T-helper 9 cell (primary cell): Measurements from ENCODE around the gene RBMS1.

Experiments used
- DNase-seq: peaks from one replicate; pipeline ENCODE4 v3.0.0-alpha.2; 2020
- total RNA-seq, 2 donors: gene quantifications; one replicate each; lab custom pipeline; 2026; lab: John Stamatoyannopoulos, UW

Gene RBMS1, protein sequence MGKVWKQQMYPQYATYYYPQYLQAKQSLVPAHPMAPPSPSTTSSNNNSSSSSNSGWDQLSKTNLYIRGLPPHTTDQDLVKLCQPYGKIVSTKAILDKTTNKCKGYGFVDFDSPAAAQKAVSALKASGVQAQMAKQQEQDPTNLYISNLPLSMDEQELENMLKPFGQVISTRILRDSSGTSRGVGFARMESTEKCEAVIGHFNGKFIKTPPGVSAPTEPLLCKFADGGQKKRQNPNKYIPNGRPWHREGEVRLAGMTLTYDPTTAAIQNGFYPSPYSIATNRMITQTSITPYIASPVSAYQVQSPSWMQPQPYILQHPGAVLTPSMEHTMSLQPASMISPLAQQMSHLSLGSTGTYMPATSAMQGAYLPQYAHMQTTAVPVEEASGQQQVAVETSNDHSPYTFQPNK
- total RNA-seq: 167 to 210 reads per million in 2 donors

DNA sequence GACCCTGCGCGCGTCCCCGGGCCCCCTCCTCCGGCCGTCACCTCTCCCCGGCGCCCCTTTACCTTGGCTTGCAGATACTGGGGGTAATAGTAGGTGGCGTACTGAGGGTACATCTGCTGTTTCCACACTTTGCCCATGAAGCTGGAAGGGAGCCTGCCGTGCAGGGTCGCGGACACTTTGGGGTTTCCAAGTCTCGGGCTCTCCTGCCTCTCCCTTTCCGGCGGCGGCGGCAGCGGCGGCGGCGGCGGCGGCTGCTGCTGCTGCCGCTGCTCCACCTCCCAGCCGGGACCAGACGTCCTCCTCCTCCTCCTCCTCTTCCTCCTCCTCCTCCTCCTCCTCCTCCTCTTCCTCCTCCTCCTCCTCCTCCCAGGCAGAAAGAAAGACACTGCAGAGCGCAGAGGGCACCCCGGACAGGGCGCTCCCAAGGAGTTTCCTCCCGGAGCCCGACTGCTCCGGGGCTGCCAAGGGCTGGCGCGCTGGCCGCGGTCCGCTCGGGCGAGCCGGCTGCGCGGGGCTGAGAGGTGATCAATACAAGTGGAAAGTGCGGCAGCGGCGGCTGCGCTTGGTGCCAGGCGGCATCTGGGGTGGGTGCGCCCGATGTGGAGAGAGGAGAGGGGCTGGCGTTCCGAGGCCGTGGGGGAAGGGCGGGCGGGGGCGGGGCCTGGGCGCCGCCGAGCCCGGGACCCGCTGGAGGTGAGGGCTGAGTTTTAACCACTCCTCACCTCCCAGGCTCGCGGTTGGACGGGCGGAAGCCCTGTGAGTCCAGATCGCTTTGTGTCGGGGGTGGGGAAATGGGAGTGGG, at the start of gene RBMS1:
TSS of gene RBMS1 (minus strand) at position 581 of the 802 bp plus-strand sequence. CDS start at position 137, 444 bp downstream.
- DNase-seq: peak; percentile 44

DNA sequence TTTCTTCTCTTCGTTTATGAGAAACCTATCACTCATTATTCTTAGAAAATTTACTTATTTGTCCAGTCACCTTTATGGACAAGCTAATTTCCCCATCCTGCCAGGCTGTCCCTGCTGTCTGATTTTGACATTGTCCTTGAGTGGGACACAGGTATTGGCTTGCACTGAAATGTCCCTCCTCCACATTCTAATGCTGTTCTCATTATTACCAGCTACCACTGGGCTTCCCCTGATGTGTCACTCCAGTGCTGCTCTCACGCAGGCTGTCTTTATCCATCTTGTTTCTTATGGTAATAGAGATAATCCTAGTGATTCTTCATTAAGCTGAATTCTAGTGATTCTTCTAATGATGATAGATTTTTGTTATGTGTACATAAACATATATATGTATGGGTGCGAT, 48.1 kb upstream of the RBMS1 start:
- DNase-seq: no peak

DNA sequence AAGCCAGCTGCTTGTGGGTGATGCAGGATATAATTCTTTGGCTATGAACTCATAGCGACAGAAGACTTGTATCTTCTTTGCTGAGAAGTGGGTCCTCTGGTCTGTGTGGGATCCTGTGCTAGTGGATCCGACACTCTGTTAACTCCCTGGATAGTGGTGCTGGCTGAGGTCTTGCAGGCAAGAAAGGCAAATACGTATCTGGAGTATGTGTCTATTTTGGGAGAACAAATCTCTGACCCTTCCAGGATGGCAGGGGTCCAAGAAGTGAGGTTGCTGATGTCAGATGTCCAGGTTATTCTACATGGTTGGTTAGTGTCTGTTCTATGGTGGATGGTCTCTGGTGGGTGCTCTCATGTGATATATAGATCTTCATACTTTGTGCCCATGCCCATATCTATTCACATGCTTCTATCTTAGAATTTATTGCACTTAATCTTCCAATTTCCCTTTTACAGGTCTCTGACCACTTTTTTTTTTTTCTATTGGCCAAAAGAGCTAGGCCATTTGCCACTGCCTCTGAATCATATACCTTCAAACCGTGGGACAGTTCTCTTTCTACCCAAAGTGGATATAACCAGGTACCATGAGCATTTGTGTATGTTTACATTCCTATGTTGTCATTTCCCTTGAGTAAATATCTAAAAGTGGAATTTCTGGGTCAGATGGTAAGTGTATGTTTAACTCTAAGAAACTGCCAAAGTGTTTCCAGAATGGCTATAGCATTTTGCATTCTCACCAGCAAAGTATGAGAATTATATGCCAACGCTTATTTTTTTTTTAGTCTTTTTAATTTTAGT, 45.1 kb upstream of the RBMS1 start:
- DNase-seq: no peak

DNA sequence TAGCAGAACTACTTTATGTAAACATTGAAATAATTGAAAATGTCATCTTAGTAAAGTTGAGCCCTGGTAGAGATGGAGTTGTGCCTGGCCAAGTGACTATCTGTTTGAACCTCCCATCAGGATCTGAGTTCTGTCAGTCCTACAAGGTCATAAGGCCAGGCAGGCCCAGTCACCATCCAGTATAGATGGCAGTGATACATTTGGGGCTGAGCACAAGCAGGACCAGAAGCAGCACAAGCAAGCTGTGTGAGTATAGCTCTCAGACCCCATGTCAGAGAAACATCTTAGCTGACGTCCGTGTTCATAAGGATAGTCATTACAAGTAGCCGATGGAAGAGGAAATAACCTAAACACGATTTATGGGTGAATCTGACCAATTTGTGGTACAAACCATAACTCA, 44.5 kb upstream of the RBMS1 start:
- DNase-seq: no peak

DNA sequence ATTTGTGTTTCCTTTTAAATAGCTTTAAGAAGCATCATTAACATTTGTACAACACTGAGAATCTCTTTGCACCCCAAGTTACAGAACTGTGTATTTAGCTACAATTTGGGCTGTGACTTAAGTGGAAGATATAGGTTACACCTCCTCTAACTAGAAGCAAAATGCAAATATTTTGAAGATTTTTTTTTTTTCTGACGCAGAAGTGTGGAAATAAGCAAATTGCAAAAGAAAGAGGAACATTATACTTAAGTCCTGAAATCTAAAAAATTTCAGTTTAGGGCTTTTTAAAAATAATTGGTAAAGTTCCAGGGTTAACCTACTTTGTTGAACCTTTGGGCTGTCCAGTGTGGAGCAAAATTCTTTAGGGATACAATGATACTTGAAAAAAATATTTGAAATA, 41.4 kb upstream of the RBMS1 start:
- DNase-seq: no peak

DNA sequence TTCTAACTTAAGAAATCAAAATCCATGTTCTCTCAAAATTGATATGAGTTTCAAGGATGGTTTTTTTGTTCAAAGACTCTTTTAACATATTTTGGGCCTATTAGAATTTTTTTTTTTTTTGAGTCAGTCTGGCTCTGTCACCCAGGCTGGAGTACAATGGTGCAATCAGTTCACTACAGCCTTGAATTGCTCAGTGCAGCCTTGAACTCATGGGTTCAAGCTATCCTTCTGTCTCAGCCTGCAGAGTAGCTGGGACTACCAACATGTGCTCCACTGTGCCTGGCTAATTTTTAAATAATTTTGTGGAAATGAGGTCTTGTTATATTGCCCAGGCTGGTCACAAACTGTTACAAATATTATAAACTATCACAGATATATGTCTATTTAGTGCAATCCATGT, 40.6 kb upstream of the RBMS1 start:
- DNase-seq: no peak

DNA sequence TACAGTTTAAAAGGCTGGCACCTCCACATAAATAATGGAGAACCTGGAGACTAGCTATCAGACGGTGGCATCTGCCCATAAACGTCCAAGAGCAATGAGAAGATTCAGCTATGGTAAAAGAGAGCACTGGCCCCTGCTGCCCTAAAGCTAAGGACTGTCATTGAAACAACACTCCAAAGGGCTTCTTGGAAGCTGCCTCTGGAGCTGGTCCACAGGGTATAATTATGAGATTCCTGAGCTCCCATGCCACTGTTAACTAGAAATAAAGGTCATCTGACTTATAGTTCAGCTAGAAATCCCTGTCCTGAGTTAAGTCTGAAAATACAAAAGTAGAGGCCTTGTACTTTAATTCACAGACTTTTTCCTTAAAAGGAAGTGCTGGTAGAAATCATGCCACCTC, 39.9 kb upstream of the RBMS1 start:
- DNase-seq: no peak

DNA sequence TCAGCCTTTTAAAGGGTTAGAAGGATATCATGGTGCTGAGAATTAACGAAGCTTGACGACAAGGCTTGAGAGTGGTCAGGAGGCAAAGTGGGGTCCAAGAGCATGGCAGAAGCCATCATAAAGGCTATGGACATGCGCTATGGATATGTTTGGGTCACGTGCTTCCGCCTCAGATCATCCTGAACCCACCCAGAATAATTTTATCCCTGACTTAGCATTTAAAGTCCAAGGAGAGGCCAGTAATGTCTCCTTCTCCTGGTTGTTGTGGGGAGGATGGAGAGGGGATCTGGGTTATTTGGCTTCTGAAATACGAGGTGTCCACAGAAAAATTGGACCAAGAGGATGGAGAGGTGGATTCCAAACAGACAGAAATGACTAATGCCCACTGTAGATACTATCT, 38.8 kb upstream of the RBMS1 start:
- no peak for DNase-seq

DNA sequence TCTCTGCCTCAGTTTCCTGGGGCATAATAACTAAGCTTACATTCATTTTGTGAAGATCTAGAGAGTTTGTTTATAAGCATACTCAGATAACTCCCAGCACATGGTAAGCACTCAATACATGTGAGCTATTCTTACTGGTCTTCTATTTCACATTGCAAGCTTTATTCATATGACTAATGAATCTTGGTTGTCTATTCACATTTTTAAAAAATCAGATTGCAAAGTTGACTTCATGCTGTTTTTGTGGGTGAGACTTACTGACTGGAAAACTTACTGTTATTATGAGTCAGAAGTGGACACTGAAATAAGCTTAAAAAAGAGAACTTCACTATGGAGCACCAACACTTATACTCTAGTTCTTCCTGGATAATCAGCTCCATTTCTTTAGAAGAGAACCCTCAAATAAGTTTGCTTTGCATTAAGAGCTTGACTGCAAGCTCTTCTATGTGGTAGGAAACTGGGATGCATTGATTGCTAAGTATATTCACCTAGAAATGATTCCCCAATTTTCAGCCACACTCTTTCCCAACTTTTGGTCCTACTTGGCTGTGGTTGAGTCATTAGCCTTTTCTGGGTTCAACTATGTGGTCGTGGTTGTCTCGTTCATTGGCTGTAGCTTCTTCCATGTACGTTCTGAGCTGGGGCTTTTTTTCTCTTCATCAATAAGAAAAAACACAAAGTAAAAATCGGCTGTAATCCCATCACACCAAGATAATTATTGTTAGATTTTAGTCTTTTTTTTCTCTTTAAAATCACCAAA, 29.5 kb upstream of the RBMS1 start:
- no peak for DNase-seq

DNA sequence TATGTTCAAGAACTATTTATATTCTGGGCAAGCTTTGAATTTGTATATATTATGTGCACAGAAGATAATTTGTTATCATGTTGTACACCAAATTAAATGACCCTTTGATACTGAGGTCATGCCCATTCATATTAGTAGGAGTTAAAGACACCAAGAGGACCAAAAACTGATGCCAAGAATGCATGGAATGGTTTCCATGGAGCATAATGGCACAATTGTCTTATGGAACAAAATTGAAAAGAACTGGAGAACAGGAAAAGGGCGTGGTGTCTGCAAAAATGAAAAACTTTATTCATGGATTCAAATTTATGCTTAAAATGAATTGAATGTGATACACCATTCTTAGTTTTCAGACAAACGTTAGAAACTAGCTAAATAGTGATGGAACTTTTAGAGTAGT, 24.1 kb upstream of the RBMS1 start:
- DNase-seq: no peak

DNA sequence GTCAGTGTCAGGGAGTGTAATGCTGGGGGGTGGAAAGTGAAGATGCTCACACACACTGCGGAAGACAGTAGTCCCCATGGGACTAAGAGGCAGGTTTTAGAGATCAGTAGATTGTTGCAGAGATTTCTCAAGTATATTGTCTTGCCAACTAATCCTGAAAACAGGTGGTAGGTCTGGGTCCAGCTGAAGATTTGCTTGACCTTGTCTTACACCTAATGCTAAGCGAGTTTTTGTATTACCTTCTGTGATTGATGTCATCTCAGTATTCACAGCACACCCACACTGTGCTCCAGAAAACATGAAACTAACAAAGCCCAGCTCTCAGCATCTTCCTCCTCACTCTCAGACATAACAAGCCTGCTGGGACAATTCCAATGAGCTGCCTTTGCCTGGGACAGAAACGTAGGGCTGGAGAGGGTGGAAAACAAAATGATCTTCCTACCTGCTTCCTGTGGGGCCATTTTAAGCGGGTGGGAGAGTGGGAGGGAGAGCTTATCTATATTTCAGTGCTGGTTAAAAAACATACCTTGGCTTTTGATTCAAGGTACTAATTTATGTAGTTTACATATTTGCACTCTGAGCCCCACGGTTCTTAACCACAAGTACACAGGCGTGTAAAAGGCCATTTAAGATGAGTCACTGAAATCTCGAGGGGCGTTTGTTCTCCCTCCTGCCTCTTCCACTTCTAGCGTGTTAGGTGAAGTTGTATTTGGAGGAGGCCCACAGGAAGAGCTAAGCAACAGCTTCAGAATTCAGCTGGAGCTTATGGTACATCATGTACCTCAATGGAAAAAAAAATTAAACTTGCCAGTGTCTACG, 23.1 kb upstream of the RBMS1 start:
- no peak for DNase-seq

DNA sequence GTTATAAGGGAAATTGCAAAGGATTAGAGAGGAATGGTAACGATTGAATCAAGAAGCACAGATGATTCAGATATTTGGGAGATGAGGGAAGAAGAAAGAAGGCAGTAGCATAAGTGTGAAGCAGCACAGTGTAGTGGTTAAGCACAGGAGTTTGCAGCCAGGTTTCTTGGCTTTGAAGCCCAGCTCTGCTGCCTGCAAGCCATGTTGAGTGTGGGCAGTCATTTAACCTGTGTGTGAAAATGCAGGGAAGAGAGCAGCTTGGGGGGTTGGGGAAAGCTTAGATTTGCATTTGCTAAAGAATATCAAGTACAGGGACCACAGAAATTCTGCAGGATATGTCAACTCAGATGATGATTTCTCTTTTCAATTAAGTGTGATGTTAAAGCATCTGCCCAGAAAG, 21.5 kb upstream of the RBMS1 start:
- no peak for DNase-seq

DNA sequence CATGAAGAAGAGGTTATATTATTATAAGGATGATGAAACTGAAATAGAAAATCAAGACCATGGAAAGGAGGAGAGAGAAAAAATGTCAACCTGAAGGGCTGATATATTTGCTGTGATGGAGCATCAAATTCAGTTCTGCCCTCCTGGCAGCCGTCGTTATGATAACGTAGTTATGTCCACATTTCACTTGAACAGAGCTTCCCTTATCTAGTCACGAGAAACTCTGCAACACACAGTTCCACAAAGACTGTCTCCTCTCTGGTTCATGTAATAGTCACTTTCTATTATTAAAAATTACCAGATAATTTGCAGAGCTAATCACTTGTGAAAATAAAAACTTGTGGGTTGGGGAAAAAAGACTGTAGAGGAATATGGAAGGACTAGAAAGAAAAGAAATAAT, 19.5 kb upstream of the RBMS1 start:
- DNase-seq: no peak

DNA sequence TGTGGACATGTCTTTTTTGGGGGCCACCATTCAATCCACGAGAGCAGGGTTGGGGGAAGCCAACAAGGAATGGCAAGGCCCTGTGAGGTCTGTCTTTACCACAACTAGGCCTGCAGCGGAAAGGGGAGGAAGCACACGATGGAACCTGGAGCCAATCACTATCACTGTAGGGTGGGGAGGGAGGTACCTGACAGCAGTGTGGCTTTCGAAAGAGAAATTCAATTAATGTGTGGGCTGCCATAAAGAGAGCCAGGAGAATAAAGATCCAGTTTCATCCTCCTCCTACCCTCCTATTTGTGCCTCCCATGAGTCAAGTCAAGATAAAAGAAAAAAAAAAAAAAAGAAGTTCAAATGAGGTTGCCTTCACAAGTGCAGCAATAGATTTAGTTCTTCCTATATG, 18.9 kb upstream of the RBMS1 start:
- DNase-seq: no peak

DNA sequence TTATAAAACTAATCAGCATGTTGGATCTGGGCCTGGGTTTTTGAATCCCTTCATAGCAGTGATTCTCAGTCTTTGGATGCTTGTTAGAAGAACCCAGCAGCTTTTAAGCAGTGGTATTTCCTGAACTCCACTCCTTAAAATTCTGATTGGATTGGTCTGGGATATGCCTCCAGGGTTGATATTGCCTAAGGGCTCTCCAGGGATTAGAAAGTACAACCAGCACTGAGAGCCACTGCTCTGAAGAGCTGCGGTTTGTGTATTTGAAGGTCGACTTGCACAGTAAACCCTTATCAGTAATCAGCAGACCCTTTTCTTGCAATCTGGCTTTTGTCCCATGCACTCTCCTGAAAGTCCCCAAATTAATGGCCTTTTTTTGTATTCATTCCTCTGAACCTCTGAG, 17.0 kb upstream of the RBMS1 start:
- DNase-seq: no peak

DNA sequence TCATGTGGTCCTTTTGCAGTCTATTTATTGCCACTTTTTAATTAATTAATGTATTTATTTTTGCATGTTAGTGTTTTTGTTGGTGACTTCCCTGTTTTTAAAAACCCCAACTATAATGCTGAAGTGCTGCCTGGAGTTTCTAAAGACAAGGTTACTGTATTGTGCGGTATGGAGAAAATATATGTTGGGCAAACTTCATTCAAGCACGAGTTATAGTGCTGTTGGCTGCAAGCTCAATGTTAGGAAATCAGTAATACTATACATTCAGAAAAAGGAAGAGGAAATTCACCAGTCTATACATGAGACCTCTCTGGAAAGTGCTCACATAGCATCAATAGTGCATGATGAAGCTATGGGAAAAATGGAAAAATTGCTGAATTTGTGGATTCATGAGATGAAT, 15.4 kb upstream of the RBMS1 start:
- no peak for DNase-seq

DNA sequence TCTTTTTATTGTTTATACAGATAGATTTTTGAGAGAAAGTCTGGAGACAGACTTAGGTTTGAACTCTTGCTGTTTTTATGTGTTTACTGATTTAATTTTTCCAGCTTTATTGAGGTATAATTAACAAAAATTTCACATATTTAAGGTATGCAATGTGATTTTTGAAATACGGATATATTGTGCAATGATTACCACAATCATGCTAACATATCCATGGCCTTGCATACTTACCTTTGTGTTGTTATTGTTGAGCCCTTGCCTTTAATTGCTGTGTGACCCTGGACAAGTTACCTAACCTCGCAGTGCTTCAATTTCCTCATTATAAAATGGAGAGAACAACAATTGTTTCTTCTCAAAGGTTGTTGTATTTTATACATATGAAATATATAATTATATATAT, 13.9 kb upstream of the RBMS1 start:
- no peak for DNase-seq

DNA sequence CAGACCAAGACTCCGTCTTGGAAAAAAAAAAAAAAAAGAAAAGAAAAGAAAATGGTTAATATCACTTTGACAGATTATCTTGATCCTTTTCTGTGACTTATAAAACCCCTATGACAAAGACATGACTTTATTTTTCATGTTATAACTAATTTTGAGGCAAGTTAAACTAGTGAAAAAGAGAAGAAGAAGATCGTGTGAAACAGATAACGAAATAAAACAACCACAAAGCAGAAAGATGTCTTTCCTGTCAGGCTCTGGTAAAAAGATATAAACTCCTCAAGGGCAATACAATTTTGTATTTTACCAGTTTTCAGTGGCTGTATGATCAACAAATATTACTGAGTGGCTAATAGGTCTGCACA, 13.4 kb upstream of the RBMS1 start:
- DNase-seq: no peak

DNA sequence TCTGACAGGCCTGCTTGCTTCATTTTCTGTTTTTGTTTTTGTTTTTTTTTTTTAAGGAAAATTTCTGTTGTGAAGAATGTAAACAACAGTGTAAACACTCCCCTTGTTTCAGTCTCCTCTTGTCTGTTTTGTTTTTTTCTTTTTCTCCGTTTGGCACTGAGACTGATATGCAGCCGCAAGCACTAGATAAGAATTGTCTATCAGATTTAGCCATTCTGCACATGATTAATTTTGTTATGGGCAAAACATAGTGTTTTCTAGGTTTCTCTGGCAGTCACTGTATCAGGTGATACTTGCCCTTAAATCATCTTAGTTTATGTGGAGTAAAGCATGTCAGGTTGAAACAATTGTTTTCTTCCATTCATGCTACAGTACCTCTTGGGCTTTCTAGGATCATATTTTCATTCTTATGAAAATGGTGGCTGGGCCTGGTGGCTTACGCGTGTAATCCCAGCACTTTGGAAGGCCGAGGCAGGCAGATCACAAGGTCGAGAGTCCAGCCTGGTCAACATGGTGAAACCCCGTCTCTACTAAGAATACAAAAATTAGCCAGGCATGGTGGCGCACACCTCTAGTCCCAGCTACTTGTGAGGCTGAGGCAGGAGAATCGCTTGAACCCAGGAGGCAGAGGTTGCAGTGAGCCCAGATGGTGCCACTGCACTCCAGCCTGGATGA, 12.9 kb upstream of the RBMS1 start:
- DNase-seq: no peak

DNA sequence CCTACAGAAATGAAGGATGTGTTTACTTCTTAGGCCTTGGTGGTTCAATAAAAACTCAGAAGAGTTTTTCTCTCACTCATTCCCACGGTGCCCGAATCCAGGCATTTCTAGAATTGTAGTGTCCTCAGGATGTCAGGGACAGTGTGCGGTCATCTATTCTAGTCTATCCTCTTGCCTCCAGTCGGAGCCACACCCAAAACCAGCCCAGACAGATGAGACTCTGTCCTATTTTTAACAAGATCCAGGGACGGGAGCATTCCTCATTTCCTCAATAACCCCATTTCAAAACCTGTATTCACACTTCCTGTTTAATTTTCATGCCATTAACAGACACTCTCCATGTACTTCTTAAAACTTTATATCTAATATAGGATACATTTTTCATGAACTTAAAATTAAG, 11.6 kb upstream of the RBMS1 start:
- DNase-seq: no peak

DNA sequence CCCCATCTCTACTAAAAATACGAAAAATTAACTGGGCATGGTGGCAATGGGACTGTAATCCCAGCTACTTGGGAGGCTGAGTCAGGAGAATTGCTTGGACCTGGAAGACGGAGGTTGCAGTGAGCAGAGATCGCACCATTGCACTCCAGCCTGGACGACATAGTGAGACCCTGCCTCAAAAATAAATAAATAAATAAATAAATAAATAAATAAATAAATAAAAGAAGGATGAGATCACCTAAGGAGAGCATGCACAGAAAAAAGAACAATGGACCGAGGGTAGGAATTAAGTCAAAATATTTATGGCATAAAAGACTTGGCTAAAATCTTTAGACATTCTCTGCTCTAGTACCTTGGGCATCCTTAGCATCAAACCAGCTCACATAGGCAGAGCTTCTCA, 8.9 kb upstream of the RBMS1 start:
- DNase-seq: no peak
